NCI-H2107 (cell line): ENCODE measurements around the gene FAM221B.

Experiments
- DNase-seq: peaks from one replicate; lab custom pipeline; 2025; lab: John Stamatoyannopoulos, UW

FAM221B gene

GRCh38 chr9:35828716-35829083 lies at the start of gene FAM221B:
Gene FAM221B, minus strand, starts transcription at chr9:35828732. Its CDS starts 2,571 bp downstream, at chr9:35826161.
- no peak for DNase-seq

GRCh38 chr9:35872505-35872904 lies 44.0 kb upstream of the FAM221B start:
- no peak for DNase-seq

GRCh38 chr9:35871545-35871944 lies 43.0 kb upstream of the FAM221B start:
- no peak for DNase-seq

GRCh38 chr9:35870351-35870923 lies 41.9 kb upstream of the FAM221B start, which contains the start of gene OR13J1:
Gene OR13J1, minus strand, starts transcription at chr9:35870401. Its CDS starts 0 bp downstream, at chr9:35870401.
- DNase-seq = no peak

- no peak for DNase-seq
Observed at GRCh38 chr9:35869621-35870216, 41.2 kb upstream of the FAM221B start.

- no peak for DNase-seq
Observed at GRCh38 chr9:35868933-35869332, 40.4 kb upstream of the FAM221B start.

- DNase-seq = no peak
Observed at GRCh38 chr9:35867538-35867937, 39.0 kb upstream of the FAM221B start.

GRCh38 chr9:35864695-35865255 lies 36.2 kb upstream of the FAM221B start:
- no peak for DNase-seq

GRCh38 chr9:35863583-35863982 lies 35.1 kb upstream of the FAM221B start:
- no peak for DNase-seq

- no peak for DNase-seq
Observed at GRCh38 chr9:35862328-35862727, 33.8 kb upstream of the FAM221B start.

- DNase-seq = no peak
Observed at GRCh38 chr9:35861161-35861897, 32.8 kb upstream of the FAM221B start.

GRCh38 chr9:35859990-35860339 lies 31.4 kb upstream of the FAM221B start:
- DNase-seq = no peak

- no peak for DNase-seq
Observed at GRCh38 chr9:35859310-35859989, 30.9 kb upstream of the FAM221B start.

- DNase-seq = no peak
Observed at GRCh38 chr9:35858458-35858857, 29.9 kb upstream of the FAM221B start.

- no peak for DNase-seq
Observed at GRCh38 chr9:35856882-35857281, 28.4 kb upstream of the FAM221B start.

- DNase-seq = no peak
Observed at GRCh38 chr9:35856206-35856605, 27.7 kb upstream of the FAM221B start.

GRCh38 chr9:35854091-35854762 lies 25.7 kb upstream of the FAM221B start:
- DNase-seq = no peak

- no peak for DNase-seq
Observed at GRCh38 chr9:35852876-35853865, 24.6 kb upstream of the FAM221B start.

GRCh38 chr9:35852267-35852815 lies 23.8 kb upstream of the FAM221B start:
- no peak for DNase-seq

GRCh38 chr9:35847792-35848572 lies 19.4 kb upstream of the FAM221B start:
- DNase-seq = no peak
